HepG2 (cell line): ENCODE results near the gene UBE2D4. TPM values are rescaled to one million over a fixed set of nuclear protein-coding genes. Genes with fewer than 3 reads are reported as not detected.

Source experiments
- ATAC-seq: fragments of 200-7000 bp; cut with Tn5 transposase; 3 replicates; pipeline ENCODE4 v1.9.1; 2020; ENCODE audit warnings: mild to moderate bottlenecking, moderate library complexity
- BruUV-seq: library from RNA; stranded (reverse); fragments of 400-500 nt; replicated peaks from 2 replicates; lab custom pipeline; 2021; lab: Mats Ljungman, UMichigan
- CTCF ChIA-PET: fragments of 300-600 bp; formaldehyde crosslinking; extraction: SDS; loops from one replicate; lab custom pipeline; 2021; ENCODE audit warnings: low total read pairs, inconsistent platforms, low intra/inter-chr PET ratio; lab: Yijun Ruan, JAX
- POLR2A ChIA-PET: fragments of 350-600 bp; sonication (Branson Sonifier 250); formaldehyde crosslinking; loops from one replicate; lab custom pipeline; 2020; ENCODE audit warnings: antibody characterized with exemption, inconsistent platforms; lab: Yijun Ruan, JAX
- DNase-seq: peaks from one replicate; pipeline ENCODE4 v3.0.0-alpha.2; 2015; ENCODE audit warnings: low spot score
- FAIRE-seq: peaks from 3 replicates; lab custom pipeline; 2011; peaks lifted over from hg19 to GRCh38; lab: Jason Lieb, UNC
- H2AFZ ChIP-seq: one replicate; pipeline ENCODE4 v1.6.1; 2011; ENCODE audit warnings: low read length, inconsistent platforms
- H3K27ac ChIP-seq: fragments of 300-600 bp; 3 replicates; pipeline ENCODE4 v1.8.0; 2011; ENCODE audit warnings: mixed run types, mild to moderate bottlenecking, mixed read lengths, low read length, inconsistent platforms; ENCODE audit not compliant: insufficient read depth; ENCODE audit errors: extremely low read length
- H3K27me3 ChIP-seq, 2 experiments: fragments of 200-600 bp in 1 of 2; 2 replicates in 1 of 2; 3 replicates in 1 of 2; pipeline versions ENCODE4 v1.6.0 to v1.8.0; 2011; ENCODE audit warnings: low read length in 2 of 2, mild to moderate bottlenecking in 2 of 2, moderate library complexity in 2 of 2, inconsistent platforms in 1 of 2; ENCODE audit not compliant: insufficient read depth in 2 of 2, control insufficient read depth in 1 of 2
- H3K36me3 ChIP-seq, 2 experiments: fragments of 200-600 bp in 1 of 2; replicated peaks in 1 of 2; 2 replicates in 1 of 2; 3 replicates in 1 of 2; pipeline versions ENCODE4 v1.5.1 to v1.8.0; 2011; ENCODE audit warnings: low read length in 2 of 2, inconsistent platforms in 1 of 2; ENCODE audit not compliant: insufficient read depth in 2 of 2, control insufficient read depth in 1 of 2
- H3K4me1 ChIP-seq: 2 replicates; pipeline ENCODE4 v1.5.1; 2012; ENCODE audit warnings: low read length, inconsistent platforms; ENCODE audit not compliant: insufficient read depth
- H3K4me2 ChIP-seq: 2 replicates; pipeline ENCODE4 v1.6.0; 2011; ENCODE audit warnings: low read depth, low read length, inconsistent platforms
- H3K4me3 ChIP-seq, 3 experiments: fragments of 200-600 bp in 1 of 3; sonication (generic), shearing (Covaris generic) in 1 of 3; replicated peaks in 1 of 3; 2 replicates each; pipeline ENCODE4 v1.5.1; 2011 to 2016; ENCODE audit warnings: low read length in 3 of 3, inconsistent platforms in 2 of 3, low read depth in 2 of 3, mild to moderate bottlenecking in 2 of 3, control low read depth in 1 of 3, mixed read lengths in 1 of 3; ENCODE audit not compliant: insufficient read depth in 1 of 3
- H3K79me2 ChIP-seq: one replicate; pipeline ENCODE4 v1.6.1; 2011; ENCODE audit warnings: low read length, inconsistent platforms; ENCODE audit not compliant: insufficient read depth
- H3K9ac ChIP-seq: 2 replicates; pipeline ENCODE4 v1.6.0; 2011; ENCODE audit warnings: mild to moderate bottlenecking, low read depth, low read length, inconsistent platforms; ENCODE audit not compliant: insufficient read depth
- H3K9me3 ChIP-seq: 2 replicates; pipeline ENCODE4 v1.5.1; 2012; ENCODE audit warnings: mild to moderate bottlenecking, low read length
- H4K20me1 ChIP-seq: 2 replicates; pipeline ENCODE4 v1.6.0; 2011; ENCODE audit warnings: inconsistent platforms, mild to moderate bottlenecking, low read length, moderate library complexity; ENCODE audit not compliant: insufficient read depth
- ZSCAN31 ChIP-seq: sonication (generic); formaldehyde crosslinking; IDR thresholded peaks from 2 replicates; pipeline ENCODE4 v1.5.0; 2020; ENCODE audit warnings: low read depth, mild to moderate bottlenecking, missing genetic modification reagents
- ZXDC ChIP-seq: sonication (generic); formaldehyde crosslinking; IDR thresholded peaks from 2 replicates; pipeline ENCODE4 v1.5.0; 2020; ENCODE audit warnings: mild to moderate bottlenecking, missing genetic modification reagents
- whole genome bisulfite sequencing: methylation state at CpG from one replicate; pipeline ENCODE4 v1.1.6; 2017; ENCODE audit warnings: low lambda C conversion rate; 5-methylcytosine and 5-hydroxymethylcytosine counted together
- in situ Hi-C: cut with HindIII; loops from 2 replicates; pipeline ENCODE4 v1.10.0; 2017; ENCODE audit warnings: low pct_unique_long_range_greater_than_20kb; ENCODE audit not compliant: extremely low pct_ligation_motif_present
- intact Hi-C: fragments of 100-400 bp; cut with micrococcal nuclease; formaldehyde crosslinking; loops from one replicate; pipeline ENCODE4 v1.10.0; 2022; ENCODE audit not compliant: unreplicated experiment
- polyA plus RNA-seq, 8 experiments: library from polyadenylated mRNA; depleted of rRNA in 3 of 8; stranded (reverse) in 7 of 8; unstranded in 1 of 8; fragments of >200 nt; fragmentation: Illumina TruSeq in 4 of 8; extraction: Trizol in 4 of 8; gene quantifications; 2 replicates each; pipeline versions ENCODE4 v1.2.1 to v1.2.3, GENCODE V29; 2011 to 2016; ENCODE audit warnings: low read depth in 4 of 8, missing spikeins in 1 of 8, mixed read lengths in 1 of 8; ENCODE audit not compliant: insufficient read depth in 1 of 8
- total RNA-seq, 5 experiments: library from RNA; depleted of rRNA; stranded (reverse); fragments of >200 nt; fragmentation: Illumina TruSeq; extraction: Trizol; gene quantifications; 2 replicates each; pipeline ENCODE4 v1.2.3, GENCODE V29; 2016; ENCODE audit warnings: low read depth in 1 of 5
- TF ChIP-seq, protein P1 (sequence below): conservative IDR thresholded peaks from 2 replicates; pipeline ENCODE4 v1.6.1; 2018; ENCODE audit warnings: missing genetic modification reagents
- TF ChIP-seq, protein P2 (sequence below): sonication (generic); formaldehyde crosslinking; conservative IDR thresholded peaks from 2 replicates; pipeline ENCODE4 v1.4.0; 2020; ENCODE audit warnings: missing genetic modification reagents

Gene UBE2D4
- total and polyA plus RNA-seq, 2 of the 13 experiments (the other 11 are each of a cell fraction or from before 2014, with no cell fraction given) = 9.9 to 16.0 TPM

GRCh38 chr7:43931346-43931745 lies 5.1 kb downstream of the UBE2D4 start:
- no peaks in the 10 kb centered on the region for H4K20me1 ChIP-seq
- DNase-seq (no peak), ATAC-seq (no peak)
- no peaks in the 10 kb centered on the region for H3K9me3 ChIP-seq
- no peaks in the 10 kb centered on the region for H3K27me3 ChIP-seq
- H3K27ac ChIP-seq = no peak overlapping the region
- H3K4me1 ChIP-seq = peaks cover 14% of the 10 kb centered on the region; the same call in 1 of the 2 replicates
- TF ChIP-seq ZXDC (CRISPR knock-in tag) (no peak), ZSCAN31 (no peak)
- TF ChIP-seq, protein P1, sequence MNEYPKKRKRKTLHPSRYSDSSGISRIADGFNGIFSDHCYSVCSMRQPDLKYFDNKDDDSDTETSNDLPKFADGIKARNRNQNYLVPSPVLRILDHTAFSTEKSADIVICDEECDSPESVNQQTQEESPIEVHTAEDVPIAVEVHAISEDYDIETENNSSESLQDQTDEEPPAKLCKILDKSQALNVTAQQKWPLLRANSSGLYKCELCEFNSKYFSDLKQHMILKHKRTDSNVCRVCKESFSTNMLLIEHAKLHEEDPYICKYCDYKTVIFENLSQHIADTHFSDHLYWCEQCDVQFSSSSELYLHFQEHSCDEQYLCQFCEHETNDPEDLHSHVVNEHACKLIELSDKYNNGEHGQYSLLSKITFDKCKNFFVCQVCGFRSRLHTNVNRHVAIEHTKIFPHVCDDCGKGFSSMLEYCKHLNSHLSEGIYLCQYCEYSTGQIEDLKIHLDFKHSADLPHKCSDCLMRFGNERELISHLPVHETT (CRISPR knock-in tag) = no peak
- TF ChIP-seq, protein P2, sequence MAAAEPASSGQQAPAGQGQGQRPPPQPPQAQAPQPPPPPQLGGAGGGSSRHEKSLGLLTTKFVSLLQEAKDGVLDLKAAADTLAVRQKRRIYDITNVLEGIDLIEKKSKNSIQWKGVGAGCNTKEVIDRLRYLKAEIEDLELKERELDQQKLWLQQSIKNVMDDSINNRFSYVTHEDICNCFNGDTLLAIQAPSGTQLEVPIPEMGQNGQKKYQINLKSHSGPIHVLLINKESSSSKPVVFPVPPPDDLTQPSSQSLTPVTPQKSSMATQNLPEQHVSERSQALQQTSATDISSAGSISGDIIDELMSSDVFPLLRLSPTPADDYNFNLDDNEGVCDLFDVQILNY (CRISPR knock-in tag) = no peak
- TF ChIP-seq, all 625 proteins: peak for 0
- no peak for FAIRE-seq
- H3K79me2 ChIP-seq = no peaks in the 10 kb centered on the region
- no peak overlapping the region for H3K4me2 ChIP-seq
- WGBS = 89% methylated on average over 7 of the region's 7 CpGs
- intact Hi-C loops = no loop called here
- no peaks in the 10 kb centered on the region for H3K36me3 ChIP-seq
- H3K4me3 ChIP-seq = no peak overlapping the region
- H3K9ac ChIP-seq = no peak overlapping the region
- no TSS peak for BruUV-seq
- CTCF ChIA-PET = no interaction called here
- POLR2A ChIA-PET = no interaction called here
- H2AFZ ChIP-seq = no peak overlapping the region
- in situ Hi-C loops = no loop called here
